GM19455 (cell line): ENCODE measurements around the gene ZNF747.
"Not testable (repeated sequence)": the region's sequence is repeated elsewhere in the genome, so short reads cannot be mapped to it uniquely, and the experiment has no call there.

Experiments
- ATAC-seq: cut with Tn5 transposase; IDR thresholded peaks from one replicate; pipeline ENCODE4 v1.9.1; 2021; ENCODE audit not compliant: unreplicated experiment

ZNF747 gene

GRCh38 chr16:30557957-30558788, 23.5 kb upstream of the ZNF747 start, which contains the start of gene ZNF764:
ZNF764 (minus strand) TSS chr16:30558374; CDS start chr16:30558182, 192 bp downstream.
- ATAC-seq: peak; percentile 85

GRCh38 chr16:30557707-30557956, 23.0 kb upstream of the ZNF747 start:
- ATAC-seq: no peak

DNA sequence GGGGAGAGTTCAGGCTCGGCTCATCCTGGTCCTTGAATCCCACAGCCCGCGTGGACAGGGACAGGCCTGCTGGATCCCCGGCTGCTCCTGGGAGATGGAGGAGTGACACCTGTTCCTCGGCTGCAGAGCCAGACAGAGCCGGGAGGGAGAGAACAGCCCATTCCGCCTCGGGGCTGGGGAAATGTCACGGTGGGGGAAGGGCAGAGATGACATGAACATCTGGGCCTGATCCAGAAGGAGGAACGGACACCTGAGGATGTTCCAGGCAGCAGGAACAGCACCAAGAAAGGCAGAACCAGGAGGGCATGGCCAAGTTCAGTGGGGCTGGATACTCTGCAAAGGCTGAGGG, 21.4 kb upstream of the ZNF747 start:
- no peak for ATAC-seq

DNA sequence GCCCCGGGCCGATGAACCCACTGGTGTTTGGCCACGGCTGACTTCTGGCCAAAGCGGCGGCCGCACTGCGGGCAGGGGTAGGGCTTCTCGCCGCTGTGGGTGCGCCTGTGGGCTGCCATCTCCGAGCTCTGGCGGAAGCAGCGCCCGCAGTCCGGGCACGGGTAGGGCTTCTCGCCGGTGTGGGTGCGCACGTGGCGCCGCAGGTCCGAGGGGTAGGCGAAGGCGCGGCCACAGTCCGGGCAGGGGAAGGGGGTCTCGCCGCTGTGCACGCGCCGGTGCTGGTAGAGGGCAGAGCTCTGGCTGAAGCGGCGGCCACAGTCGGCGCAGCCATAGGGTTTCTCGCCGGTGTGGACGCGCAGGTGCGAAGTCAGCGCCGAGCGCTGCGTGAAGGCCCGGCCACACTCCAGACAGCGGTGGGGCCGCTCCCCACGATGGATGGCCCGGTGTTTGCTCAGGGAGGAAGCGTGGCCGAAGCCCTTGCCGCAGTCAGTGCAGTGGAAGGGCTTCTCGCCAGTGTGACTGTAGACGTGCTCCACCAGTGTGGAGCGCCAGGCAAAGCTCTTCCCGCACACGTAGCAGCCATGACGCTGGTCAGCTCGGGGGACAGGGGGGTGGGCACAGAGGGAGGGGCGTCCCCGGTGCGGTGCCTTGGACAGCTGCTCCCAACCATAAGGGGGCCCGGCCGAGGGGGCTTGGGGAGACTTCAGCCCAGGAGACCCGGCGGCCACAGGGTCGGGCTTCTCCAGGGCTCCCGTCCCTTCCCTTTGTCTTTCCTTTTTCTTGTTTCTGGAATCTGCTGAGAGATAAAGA, 20.9 kb upstream of the ZNF747 start:
- ATAC-seq: no peak

DNA sequence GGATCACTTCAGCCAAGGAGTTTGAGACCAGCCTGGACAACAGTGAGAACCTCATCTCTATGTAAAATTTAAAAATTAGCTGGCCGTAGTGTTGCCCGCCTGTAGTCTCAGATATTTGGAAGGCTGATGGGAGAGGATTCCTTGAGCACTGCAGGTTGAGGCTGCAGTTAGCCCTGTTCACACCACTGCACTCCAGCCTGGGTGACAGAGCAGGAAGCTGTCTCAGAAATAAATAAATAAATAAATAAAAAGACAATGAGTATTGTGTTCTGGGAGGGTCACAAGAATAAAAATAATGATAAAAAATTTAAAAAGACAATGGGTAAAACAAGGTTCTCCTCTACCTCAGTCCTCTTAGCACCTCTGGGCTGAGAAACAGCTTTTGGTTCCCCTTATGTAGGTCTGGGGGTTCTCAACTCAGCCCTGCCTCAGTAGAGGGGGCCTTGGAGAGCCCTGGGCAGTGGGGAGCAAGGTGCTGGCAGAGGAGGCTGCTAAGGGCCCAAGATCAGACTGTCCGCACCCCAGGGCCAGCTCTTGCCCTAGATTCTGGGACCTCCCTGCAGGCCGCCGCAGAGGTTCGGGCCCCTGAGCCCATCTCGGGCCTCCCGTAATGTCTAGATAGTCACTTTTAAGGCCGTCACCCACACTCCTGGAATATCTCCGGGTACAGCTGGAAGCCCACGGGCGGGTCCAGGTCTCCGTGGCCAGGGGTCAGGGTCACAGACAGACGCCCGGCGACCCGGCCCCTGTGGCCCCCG, 20.1 kb upstream of the ZNF747 start:
- ATAC-seq: no peak

- no peak for ATAC-seq
These were observed 18.8 kb upstream of the ZNF747 start for GRCh38 chr16:30553393-30553899.

GRCh38 chr16:30552956-30553355, 18.3 kb upstream of the ZNF747 start:
- no peak for ATAC-seq

- no peak for ATAC-seq
These were observed 17.1 kb upstream of the ZNF747 start for GRCh38 chr16:30551781-30552180.

DNA sequence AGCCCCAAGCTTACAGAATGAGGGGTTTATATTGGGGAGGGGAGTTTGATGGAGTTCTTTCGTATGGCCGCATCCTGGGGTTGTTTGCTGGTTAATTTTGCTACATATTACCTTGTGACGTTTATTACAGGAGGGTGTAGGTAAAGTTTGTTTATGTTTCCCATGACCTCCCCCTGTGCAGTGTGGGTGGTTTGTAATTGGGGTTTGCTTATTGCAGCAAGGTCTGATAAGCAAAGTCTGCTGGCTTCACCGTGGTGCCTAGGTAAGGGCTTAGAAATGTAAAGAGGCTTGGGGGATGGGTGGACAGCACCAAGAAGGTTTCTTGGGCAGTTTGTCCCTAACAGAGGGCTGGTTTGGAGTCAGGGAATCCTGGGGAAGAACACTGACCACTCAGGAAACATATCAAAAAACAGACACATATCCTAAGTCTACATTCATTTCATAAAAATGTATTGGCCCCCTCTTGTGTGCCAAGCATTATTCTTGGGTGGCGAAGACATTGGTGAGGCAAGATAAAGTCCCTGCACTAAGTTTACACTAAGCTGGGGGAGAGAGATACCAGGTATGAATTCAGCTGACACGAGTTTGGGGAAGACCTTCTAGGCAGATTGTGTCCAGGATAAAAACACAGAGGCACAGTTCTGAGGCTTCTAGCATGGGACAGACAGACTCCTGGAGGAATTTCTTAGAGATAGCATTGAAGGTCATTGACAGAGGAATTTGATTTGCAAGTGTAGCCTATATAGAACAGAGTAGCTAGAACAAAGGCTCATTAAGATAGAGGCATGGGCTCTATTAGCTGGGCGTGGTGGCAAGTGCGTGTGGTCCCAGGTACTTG, 14.0 kb upstream of the ZNF747 start:
- ATAC-seq: no peak

- no peak for ATAC-seq
These were observed 11.5 kb upstream of the ZNF747 start for GRCh38 chr16:30546115-30546514.

GRCh38 chr16:30543067-30543466, 8.4 kb upstream of the ZNF747 start:
- ATAC-seq: no peak

GRCh38 chr16:30541502-30542329, 7.1 kb upstream of the ZNF747 start:
- ATAC-seq: no peak

DNA sequence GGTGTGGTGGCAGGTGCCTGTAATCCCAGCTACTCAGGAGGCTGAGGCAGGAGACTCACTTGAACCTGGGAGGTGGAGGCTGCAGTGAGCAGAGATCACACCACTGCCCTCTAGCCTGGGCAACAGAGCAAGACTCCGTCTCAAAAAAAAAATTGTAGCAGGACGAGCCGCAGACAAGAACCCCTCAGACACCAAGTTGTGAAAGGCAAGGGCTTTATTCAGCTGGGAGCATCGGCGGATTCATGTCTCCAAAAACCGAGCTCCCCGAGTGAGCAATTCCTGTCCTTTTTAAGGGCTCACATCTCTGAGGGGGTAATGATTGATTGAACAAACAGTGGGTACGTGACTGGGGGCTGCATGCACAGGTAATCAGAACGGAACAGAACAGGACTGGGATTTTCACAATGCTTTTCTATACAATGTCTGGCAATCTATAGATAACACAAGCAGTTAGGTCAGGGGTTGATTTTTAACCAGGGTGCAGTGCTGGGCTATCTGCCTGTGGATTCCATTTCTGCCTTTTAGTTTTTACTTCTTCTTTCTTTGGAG, 6.3 kb upstream of the ZNF747 start:
- ATAC-seq: not testable (repeated sequence)

DNA sequence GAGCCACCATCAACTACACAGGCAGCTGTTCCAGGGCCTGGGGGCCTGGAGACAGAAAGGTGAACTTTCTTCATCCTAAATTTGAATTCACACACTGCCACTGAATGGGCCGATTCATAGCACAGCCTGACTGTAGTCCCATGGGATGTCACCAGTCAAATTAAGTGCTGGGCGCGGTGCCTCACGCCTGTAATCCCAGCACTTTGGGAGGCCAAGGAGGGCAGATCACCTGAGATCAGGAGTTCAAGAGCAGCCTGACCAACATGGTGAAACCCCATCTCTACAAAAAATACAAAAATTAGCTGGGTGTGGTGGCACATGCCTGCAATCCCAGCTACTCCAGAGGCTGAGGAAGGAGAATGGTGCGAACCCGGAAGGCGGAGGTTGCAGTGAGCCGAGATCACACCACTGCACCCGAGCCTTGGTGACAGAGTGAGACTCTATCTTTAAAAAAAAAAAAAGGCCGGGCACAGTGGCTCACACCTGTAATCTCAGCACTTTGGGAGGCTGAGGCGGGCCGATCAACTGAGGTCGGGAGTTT, 5.4 kb upstream of the ZNF747 start:
- not testable (repeated sequence) for ATAC-seq

GRCh38 chr16:30539000-30539964, 4.6 kb upstream of the ZNF747 start:
- ATAC-seq: no peak

GRCh38 chr16:30536391-30537024, 1.9 kb upstream of the ZNF747 start:
- ATAC-seq: not testable (repeated sequence)

DNA sequence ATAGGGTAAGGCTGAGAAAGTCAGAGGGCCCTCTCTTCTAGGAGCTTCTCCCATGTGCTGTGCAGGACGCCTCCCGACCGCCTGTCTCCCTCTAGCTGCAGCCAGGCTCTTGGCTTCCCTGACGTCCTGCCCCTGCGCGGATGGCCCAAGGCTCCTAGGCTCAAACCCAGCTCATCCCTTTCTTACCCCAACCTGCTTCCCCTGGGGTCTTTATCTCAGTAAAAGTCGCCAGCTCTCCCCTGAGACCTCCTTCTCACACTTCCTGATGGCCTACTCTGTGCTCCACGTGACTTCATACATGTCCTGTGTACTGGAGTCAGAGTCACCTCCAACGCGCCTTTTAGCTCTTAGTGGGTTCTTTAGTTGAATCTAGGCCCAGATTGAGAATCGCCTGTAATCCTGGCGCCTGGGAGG, 1.1 kb upstream of the ZNF747 start:
- peak; percentile 41 for ATAC-seq
